ENCODE results near the gene SLC35E1.

The SLC35E1 gene

DNA sequence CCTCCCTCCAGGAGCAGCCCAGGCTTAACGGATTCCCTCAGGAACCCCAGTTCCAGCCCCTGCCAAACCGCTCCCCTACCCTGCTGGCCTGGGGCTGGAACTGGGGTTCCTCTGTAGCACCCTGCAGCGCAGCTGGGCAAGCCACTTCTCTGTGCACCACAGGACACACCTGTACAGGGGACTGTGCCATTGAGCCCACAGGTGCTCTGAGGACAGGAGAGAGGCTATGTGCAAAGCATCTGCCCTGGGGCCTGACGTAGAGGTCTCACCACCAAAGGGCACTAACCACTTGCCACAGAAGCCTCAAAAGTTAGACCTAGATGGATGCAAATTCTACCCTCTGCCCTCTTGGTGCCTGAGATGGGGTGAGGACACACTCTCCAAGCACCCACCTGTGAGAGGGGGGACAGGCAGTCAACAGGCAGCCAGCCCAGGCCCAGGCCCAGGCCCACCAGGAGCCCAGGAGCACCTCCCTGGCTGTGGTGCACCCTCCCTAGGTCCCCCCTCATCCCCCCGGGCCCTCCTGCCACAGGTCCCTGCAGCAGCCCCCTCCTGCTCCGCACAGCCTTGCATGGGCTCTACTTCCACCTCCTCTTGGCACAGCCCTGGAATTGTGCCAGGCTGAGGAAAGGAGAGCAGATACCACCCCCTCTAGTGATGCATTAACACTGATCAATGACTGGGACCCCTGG lies 27.6 kb upstream of the SLC35E1 start:
- intact Hi-C loops (cut with DNase I) = no loop called here
- DNase-seq = peak in 1 of 10 donors; percentile 73

GRCh38 chr19:16598848-16599247 lies 26.6 kb upstream of the SLC35E1 start:
- peak in 1 of 10 donors; percentile 44 for DNase-seq

GRCh38 chr19:16596399-16596798 lies 24.2 kb upstream of the SLC35E1 start:
- intact Hi-C loops (cut with DNase I) = no loop called here
- peak in 1 of 10 donors; percentile 32 for DNase-seq

More at GRCh38 chr19:16598848-16599247, 26.6 kb upstream of the SLC35E1 start:
- intact Hi-C loops (cut with DNase I) = no loop called here

GRCh38 chr19:16595097-16595496 lies 22.9 kb upstream of the SLC35E1 start:
- intact Hi-C loops (cut with DNase I) = no loop called here
- DNase-seq = peak in 2 of 10 donors; percentile 26 to 72

GRCh38 chr19:16594681-16595091 lies 22.5 kb upstream of the SLC35E1 start:
- peak in 1 of 10 donors; percentile 52 for DNase-seq
- intact Hi-C loops (cut with DNase I) = loop anchor here (5.0 kb wide), 1 partner anchor 33 kb away; the partner anchor contains the start of gene MED26

DNA sequence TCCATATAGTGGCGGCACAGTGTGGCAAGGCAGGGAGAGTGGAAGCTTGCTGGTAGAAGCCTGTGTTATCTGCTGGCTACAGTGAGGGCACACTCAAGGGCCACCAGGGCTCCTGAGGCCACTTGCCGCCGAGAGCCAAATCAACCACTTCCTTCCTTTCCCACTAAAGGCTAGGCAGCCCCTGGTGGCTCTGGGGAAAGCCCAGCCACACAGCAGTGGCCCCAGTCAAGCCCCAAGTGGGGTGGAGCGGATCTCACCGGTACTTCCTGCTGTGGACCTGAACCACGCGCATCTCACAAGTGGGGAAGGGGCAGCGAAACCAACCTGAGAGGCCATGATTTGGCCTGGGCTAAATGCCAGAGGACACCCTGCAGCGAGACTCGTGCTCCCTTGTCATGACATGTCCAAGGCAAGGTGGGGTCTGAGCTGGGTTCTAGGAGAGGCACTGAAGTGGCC lies 21.9 kb upstream of the SLC35E1 start:
- intact Hi-C loops (cut with DNase I) = loop anchor here (5.0 kb wide), 1 partner anchor 33 kb away; the partner anchor contains the start of gene MED26
- DNase-seq = peak in 1 of 10 donors; percentile 80

GRCh38 chr19:16593181-16593580 lies 21.0 kb upstream of the SLC35E1 start:
- intact Hi-C loops (cut with DNase I) = loop anchor here (5.0 kb wide), 1 partner anchor 34 kb away; the partner anchor contains the start of gene MED26

DNA sequence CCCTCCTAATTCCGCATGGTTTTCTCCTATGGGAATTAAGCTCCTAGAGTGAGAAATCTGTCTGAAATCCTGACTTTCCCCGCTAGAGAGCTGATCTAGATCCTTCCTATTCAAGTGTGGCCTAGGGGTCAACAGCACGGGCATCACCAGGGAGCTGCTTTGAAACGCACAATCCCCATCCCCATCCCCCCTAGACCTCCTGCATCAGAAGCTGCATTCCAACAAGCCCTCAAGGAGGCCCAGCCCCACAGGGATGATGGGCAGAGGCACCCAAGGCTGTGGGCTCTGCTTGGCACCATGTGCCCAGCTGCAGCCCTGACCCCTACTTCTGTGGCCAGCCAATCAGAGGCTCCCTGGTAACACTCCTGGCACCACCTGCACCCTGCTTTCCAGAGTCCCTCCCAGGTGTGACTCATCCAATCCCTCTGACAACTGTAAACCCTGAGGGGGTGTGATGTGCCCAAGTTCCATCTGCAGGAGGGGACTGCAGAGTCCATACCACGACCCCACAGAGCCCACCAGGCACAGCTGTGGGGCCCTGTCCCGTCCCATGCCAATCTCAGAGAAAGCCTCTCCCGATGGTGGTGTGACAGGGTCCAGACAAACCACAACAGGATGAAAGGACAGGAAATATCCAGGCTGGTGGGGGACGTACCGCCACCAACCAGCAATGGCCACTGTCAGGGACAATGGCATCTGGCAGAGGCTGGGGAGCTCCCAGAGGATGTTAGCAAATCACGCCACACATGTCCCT lies 19.8 kb upstream of the SLC35E1 start:
- intact Hi-C loops (cut with DNase I) = loop anchor here (5.0 kb wide), 1 partner anchor 35 kb away; the partner anchor contains the start of gene MED26
- no peak for DNase-seq

More at GRCh38 chr19:16593181-16593580, 21.0 kb upstream of the SLC35E1 start:
- no peak for DNase-seq

DNA sequence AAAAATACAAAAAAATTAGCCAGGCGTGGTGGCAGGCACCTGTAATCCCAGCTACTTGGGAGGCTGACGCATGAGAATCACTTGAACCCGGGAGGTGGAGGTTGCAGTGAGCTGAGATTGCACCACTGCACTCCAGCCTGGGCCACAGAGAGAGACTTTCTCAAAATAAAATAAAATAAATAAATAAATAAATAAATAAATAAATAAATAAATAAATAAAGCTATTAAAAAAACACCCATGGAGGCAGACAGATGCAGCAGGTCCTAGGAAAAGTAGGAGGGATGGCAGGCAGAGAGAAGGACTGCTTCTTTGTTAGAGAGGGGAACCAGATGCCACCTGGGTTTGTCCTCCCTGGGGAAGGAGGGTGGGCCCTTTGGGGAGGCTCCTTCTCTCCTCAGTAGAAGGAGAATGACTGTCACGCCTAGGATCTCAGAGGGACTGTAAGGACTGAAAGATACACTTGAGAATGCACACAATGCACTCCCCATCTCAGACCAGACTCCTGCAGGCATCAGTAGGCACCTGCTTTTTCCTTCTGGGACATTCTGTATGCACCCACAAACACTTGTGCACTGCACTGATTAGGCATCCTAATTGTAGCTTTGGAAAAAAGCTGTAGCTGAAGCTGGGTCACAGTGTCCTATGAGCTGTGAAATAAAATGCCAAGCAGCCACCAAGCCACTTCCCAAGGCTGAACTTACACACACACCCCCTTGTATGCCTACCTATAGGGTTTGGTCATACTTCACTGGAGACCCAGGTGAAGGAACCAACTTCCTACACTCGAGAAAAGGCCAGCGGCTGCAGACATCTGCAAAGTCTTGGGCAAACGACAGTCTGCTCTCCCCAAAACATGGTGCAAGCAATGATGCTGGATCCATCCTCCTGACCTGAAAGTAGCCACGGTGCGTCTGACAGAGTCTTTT lies 18.9 kb upstream of the SLC35E1 start:
- peak in 1 of 10 donors; percentile 48 for DNase-seq
- intact Hi-C loops (cut with DNase I) = loop anchor here (5.0 kb wide), 1 partner anchor 36 kb away; the partner anchor contains the start of gene MED26

- intact Hi-C loops (cut with DNase I) = loop anchor here (5.0 kb wide), 1 partner anchor 37 kb away; the partner anchor contains the start of gene MED26
- DNase-seq = peak in 1 of 10 donors; percentile 69
These were observed 17.7 kb upstream of the SLC35E1 start for GRCh38 chr19:16589917-16590316.

DNA sequence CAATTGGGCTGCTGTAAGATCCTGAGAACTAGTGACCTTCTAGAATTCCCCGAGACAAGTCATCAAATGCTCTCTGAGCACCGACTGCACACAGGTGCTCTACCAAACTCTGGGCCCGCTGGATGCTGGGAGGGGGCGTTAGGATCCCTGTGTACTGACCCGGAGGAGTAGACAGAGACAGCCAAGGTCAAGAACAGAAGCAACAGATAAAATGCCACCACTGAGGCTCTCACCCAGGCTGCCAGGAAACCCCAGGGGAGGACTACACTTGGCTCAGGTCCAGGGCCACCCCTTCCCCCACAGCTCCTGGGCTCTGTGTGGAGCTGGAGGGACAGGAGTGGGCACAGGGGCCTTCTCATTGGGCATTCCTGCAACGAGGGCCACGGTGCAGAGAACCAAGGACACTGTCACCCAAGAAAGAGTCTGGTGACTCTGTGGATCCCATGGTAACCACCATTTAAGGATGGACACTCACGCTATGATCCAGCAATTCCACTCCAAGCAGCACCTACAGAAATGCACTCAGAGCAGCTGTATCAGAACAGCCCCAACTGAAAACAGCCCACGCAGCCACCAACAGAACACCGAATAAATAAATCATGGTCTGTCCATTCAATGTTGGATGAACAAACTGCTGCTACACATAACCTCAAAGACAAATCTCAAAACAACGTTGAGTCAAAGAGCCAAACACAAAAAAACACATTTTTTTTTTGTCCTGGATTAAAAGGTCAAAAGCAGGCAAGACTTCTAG lies 16.8 kb upstream of the SLC35E1 start:
- intact Hi-C loops (cut with DNase I) = no loop called here
- DNase-seq = peak in 1 of 10 donors; percentile 75

- DNase-seq = peak in 8 of 10 donors; percentile 46 to 95 (median 72)
- intact Hi-C loops (cut with DNase I) = no loop called here
These were observed 15.9 kb upstream of the SLC35E1 start for GRCh38 chr19:16587833-16588823.

GRCh38 chr19:16586991-16587832 lies 15.0 kb upstream of the SLC35E1 start:
- intact Hi-C loops (cut with DNase I) = no loop called here
- peak in 3 of 10 donors; percentile 32 to 77 (median 47) for DNase-seq

- DNase-seq = peak in 1 of 10 donors; percentile 78
- intact Hi-C loops (cut with DNase I) = no loop called here
These were observed 14.3 kb upstream of the SLC35E1 start for GRCh38 chr19:16586477-16586871.

- intact Hi-C loops (cut with DNase I) = no loop called here
- DNase-seq = no peak
These were observed 13.7 kb upstream of the SLC35E1 start for GRCh38 chr19:16585808-16586476.

DNA sequence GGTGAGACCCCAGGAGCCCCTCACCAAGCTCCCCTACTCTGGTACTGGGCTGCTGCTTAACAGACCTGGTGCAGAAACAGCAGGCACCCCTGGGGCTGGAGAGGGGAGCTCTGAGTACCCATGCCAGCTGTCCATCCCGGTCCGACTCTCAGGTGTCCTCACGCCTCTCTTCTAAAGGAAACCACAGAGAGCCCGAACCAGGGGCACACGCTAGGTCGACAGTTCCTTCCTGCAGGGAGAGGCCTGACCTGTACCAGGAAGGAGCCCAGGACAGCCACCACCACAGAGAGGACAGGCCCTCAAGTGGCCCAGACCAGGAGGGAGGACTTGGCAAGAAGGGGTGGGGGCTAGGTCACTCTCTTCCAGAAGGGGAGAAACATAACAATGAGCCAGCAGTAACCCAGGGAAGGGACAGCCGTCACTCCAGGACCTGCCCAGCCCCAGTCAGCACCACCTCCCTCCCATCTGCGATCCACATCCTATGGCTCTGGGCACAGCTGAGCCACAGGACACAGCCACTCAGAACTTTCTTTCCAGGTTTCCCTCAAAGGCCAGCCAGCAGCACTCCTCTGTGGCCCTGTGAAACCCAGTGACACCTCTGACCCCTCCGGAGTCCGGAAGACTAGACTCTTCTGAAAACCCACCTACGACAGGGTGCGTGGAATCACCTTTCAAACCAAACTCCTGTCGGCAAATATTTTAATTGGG lies 13.0 kb upstream of the SLC35E1 start:
- intact Hi-C loops (cut with DNase I) = no loop called here

More for the DNA sequence above, 13.0 kb upstream of the SLC35E1 start:
- DNase-seq = no peak

Measured in posterior cingulate gyrus (tissue), 11 donors.